H9 (cell line): Measurements from ENCODE around the gene NQO1. TPM values are rescaled to one million over a fixed set of nuclear protein-coding genes. Genes with fewer than 3 reads are reported as not detected.

ENCODE experiments used
- DNase-seq: peaks from one replicate; pipeline ENCODE4 v3.0.0-alpha.2; 2017
- H2AFZ ChIP-seq: one replicate; pipeline ENCODE4 v1.6.1; 2013; ENCODE audit warnings: mild to moderate bottlenecking, low read length, control low read depth, moderate library complexity
- H2AK5ac ChIP-seq: 2 replicates; pipeline ENCODE4 v1.6.1; 2013; ENCODE audit warnings: low read length, control low read depth, mixed read lengths; ENCODE audit not compliant: insufficient read length
- H2BK120ac ChIP-seq: one replicate; pipeline ENCODE4 v1.6.1; 2013; ENCODE audit warnings: low read depth, mild to moderate bottlenecking, low read length, control low read depth, inconsistent platforms; ENCODE audit not compliant: poor library complexity, severe bottlenecking
- H2BK12ac ChIP-seq: 2 replicates; pipeline ENCODE4 v1.6.1; 2013; ENCODE audit warnings: low read length, control low read depth, mixed read lengths, low read depth; ENCODE audit not compliant: insufficient read length
- H2BK15ac ChIP-seq: 2 replicates; pipeline ENCODE4 v1.6.1; 2013; ENCODE audit warnings: low read depth, low read length, control low read depth
- H2BK20ac ChIP-seq: one replicate; pipeline ENCODE4 v1.6.1; 2013; ENCODE audit warnings: low read depth, mild to moderate bottlenecking, low read length, control low read depth, inconsistent platforms; ENCODE audit not compliant: poor library complexity, severe bottlenecking
- H2BK5ac ChIP-seq: 2 replicates; pipeline ENCODE4 v1.6.1; 2013; ENCODE audit warnings: low read length, control low read depth, mixed read lengths; ENCODE audit not compliant: insufficient read length
- H3K14ac ChIP-seq: 2 replicates; pipeline ENCODE4 v1.6.1; 2013; ENCODE audit warnings: low read length, control low read depth; ENCODE audit not compliant: insufficient read depth
- H3K18ac ChIP-seq: 2 replicates; pipeline ENCODE4 v1.6.1; 2013; ENCODE audit warnings: low read depth, mild to moderate bottlenecking, mixed read lengths, low read length, control low read depth; ENCODE audit not compliant: insufficient read length
- H3K23ac ChIP-seq: 2 replicates; pipeline ENCODE4 v1.6.1; 2013; ENCODE audit warnings: low read length, control low read depth, mixed read lengths, low read depth; ENCODE audit not compliant: insufficient read length
- H3K23me2 ChIP-seq: 2 replicates; pipeline ENCODE4 v1.6.1; 2013; ENCODE audit warnings: low read depth, mild to moderate bottlenecking, mixed read lengths, low read length, control low read depth; ENCODE audit not compliant: insufficient read length, poor library complexity, severe bottlenecking
- H3K27ac ChIP-seq: 2 replicates; pipeline ENCODE4 v1.5.1; 2013; ENCODE audit warnings: low read length, control low read depth, mixed read lengths, low read depth; ENCODE audit not compliant: insufficient read length
- H3K27me3 ChIP-seq: 2 replicates; pipeline ENCODE4 v1.6.1; 2013; ENCODE audit warnings: low read length, control low read depth, inconsistent platforms; ENCODE audit not compliant: insufficient read depth
- H3K4ac ChIP-seq: 2 replicates; pipeline ENCODE4 v1.6.1; 2013; ENCODE audit warnings: low read depth, mild to moderate bottlenecking, control low read depth, inconsistent platforms, low read length, moderate library complexity
- H3K4me1 ChIP-seq: 2 replicates; pipeline ENCODE4 v1.6.1; 2013; ENCODE audit warnings: low read length, control low read depth, inconsistent platforms; ENCODE audit not compliant: insufficient read depth
- H3K4me2 ChIP-seq: 2 replicates; pipeline ENCODE4 v1.6.1; 2013; ENCODE audit warnings: low read length, control low read depth, mixed read lengths; ENCODE audit not compliant: insufficient read length, insufficient read depth
- H3K56ac ChIP-seq: 2 replicates; pipeline ENCODE4 v1.6.1; 2013; ENCODE audit warnings: low read depth, mild to moderate bottlenecking, mixed read lengths, low read length, control low read depth; ENCODE audit not compliant: insufficient read length
- H3K79me1 ChIP-seq: 2 replicates; pipeline ENCODE4 v1.6.1; 2013; ENCODE audit warnings: low read depth, mild to moderate bottlenecking, moderate library complexity, low read length, control low read depth, inconsistent platforms; ENCODE audit not compliant: insufficient read depth, poor library complexity, severe bottlenecking
- H3K79me2 ChIP-seq: 2 replicates; pipeline ENCODE4 v1.6.1; 2013; ENCODE audit warnings: low read length, control low read depth, inconsistent platforms; ENCODE audit not compliant: insufficient read depth
- H3K9ac ChIP-seq: 2 replicates; pipeline ENCODE4 v1.6.1; 2013; ENCODE audit warnings: low read length, control low read depth, mixed read lengths; ENCODE audit not compliant: insufficient read length; ENCODE audit errors: extremely low read depth
- H3K9me3 ChIP-seq: one replicate; pipeline ENCODE4 v1.6.1; 2013; ENCODE audit warnings: low read depth, low read length, inconsistent platforms; ENCODE audit not compliant: control insufficient read depth
- H3T11ph ChIP-seq: one replicate; pipeline ENCODE4 v1.6.1; 2013; ENCODE audit warnings: mild to moderate bottlenecking, low read length, control low read depth, inconsistent platforms
- H4K20me1 ChIP-seq: one replicate; pipeline ENCODE4 v1.6.1; 2013; ENCODE audit not compliant: control insufficient read depth, insufficient read length, insufficient read depth
- H4K5ac ChIP-seq: 2 replicates; pipeline ENCODE4 v1.6.1; 2013; ENCODE audit warnings: low read depth, mild to moderate bottlenecking, mixed read lengths, low read length, control low read depth; ENCODE audit not compliant: insufficient read length
- H4K8ac ChIP-seq: replicated peaks from 2 replicates; pipeline ENCODE4 v1.6.1; 2013; ENCODE audit warnings: low read length, control low read depth, mixed read lengths, low read depth; ENCODE audit not compliant: insufficient read length
- H4K91ac ChIP-seq: 2 replicates; pipeline ENCODE4 v1.6.1; 2013; ENCODE audit warnings: low read depth, mild to moderate bottlenecking, moderate library complexity, mixed read lengths, low read length, control low read depth; ENCODE audit not compliant: insufficient read length
- H3K27ac Mint-ChIP-seq, 3 experiments: 2 replicates in 2 of 3; 3 replicates in 1 of 3; pipeline ENCODE4 v1.8.0; 2020 to 2021; ENCODE audit warnings: mixed read lengths in 3 of 3, mild to moderate bottlenecking in 1 of 3, moderate library complexity in 1 of 3
- H3K27me3 Mint-ChIP-seq: 2 replicates; pipeline ENCODE4 v1.8.0; 2021; ENCODE audit warnings: low read depth, mild to moderate bottlenecking, moderate library complexity, mixed read lengths
- H3K36me3 Mint-ChIP-seq, 3 experiments: 2 replicates in 2 of 3; 3 replicates in 1 of 3; pipeline ENCODE4 v1.8.0; 2020 to 2021; ENCODE audit warnings: low read depth in 3 of 3, mixed read lengths in 3 of 3; ENCODE audit not compliant: insufficient read depth in 1 of 3
- H3K4me1 Mint-ChIP-seq, 2 experiments: 2 replicates each; pipeline ENCODE4 v1.8.0; 2020; ENCODE audit warnings: mixed read lengths in 2 of 2
- H3K4me3 Mint-ChIP-seq, 2 experiments: 2 replicates in 1 of 2; 3 replicates in 1 of 2; pipeline ENCODE4 v1.8.0; 2020 to 2021; ENCODE audit warnings: mild to moderate bottlenecking in 2 of 2, mixed read lengths in 2 of 2, moderate library complexity in 1 of 2
- H3K9me3 Mint-ChIP-seq, 2 experiments: 2 replicates in 1 of 2; 3 replicates in 1 of 2; pipeline ENCODE4 v1.8.0; 2020; ENCODE audit warnings: mild to moderate bottlenecking in 2 of 2, mixed read lengths in 2 of 2, moderate library complexity in 1 of 2
- CTCF ChIP-seq: fragments of 200-600 bp; sonication (generic); conservative IDR thresholded peaks from 3 replicates; pipeline ENCODE4 v1.8.0; 2021; ENCODE audit warnings: antibody characterized with exemption, mild to moderate bottlenecking
- WGBS: extraction: QIAGEN DNeasy Blood & Tissue Kit; methylation state at CpG from one replicate; pipeline ENCODE4 v1.1.7; 2013; ENCODE audit warnings: missing lambda C conversion rate, low lambda C conversion rate, mixed read lengths; ENCODE audit not compliant: insufficient read length; ENCODE audit errors: extremely low coverage; 5-methylcytosine and 5-hydroxymethylcytosine counted together
- total RNA-seq: library from RNA; stranded (reverse); gene quantifications from 2 replicates; pipeline ENCODE4 v1.2.1, GENCODE V29; 2021

The NQO1 gene
- total RNA-seq, 1 experiment from 2014 or later: 64.6 TPM

DNA sequence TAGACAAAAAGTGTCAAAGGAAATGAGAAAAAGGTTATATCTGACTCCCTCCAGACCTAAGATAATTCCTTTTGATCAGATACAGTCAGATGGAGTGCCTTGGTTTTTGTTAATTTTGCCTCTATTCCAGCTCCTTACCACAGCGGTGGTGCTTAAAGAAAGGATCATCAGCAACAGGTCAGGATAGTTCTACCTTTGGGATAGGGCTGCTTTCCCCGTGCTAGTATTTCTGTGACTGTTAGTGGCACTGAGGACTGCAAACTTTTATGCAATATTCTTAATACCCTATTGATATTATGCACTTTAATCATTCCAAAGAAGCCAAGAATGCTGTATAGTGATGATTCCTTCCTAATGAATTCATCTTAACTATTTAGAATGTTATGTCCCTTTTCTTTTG, 24.5 kb downstream of the NQO1 start:
- Histone ChIP-seq H3K4ac (no peak overlapping the region), H2BK12ac (no peak overlapping the region), H3K4me2 (no peak overlapping the region), H4K91ac (no peak overlapping the region), H3K4me1 (no peaks in the 10 kb centered on the region), H3K23me2 (no peaks in the 10 kb centered on the region), H3T11ph (no peak overlapping the region), H2BK20ac (no peak overlapping the region), H3K27me3 (no peaks in the 10 kb centered on the region), H3K79me1 (no peaks in the 10 kb centered on the region), H3K27ac (no peak overlapping the region), H4K5ac (no peak overlapping the region), H4K20me1 (no peaks in the 10 kb centered on the region), H3K79me2 (no peaks in the 10 kb centered on the region), H2AFZ (no peak overlapping the region), H3K14ac (no peak overlapping the region), H3K18ac (no peak overlapping the region), H2BK120ac (no peak overlapping the region), H2BK5ac (no peak overlapping the region), H2AK5ac (no peak overlapping the region), H4K8ac (no peak overlapping the region), H2BK15ac (no peak overlapping the region), H3K23ac (no peak overlapping the region), H3K9ac (no peak overlapping the region), H3K56ac (no peak overlapping the region), H3K9me3 (no peaks in the 10 kb centered on the region)
- no peak for DNase-seq
- no CpG with 5 or more reads among the region's 2 CpGs for WGBS
- Mint-ChIP-seq H3K4me1 (peaks cover 4% of the 10 kb centered on the region in 2 experiments), H3K27ac (peak overlapping the region in 1 of 3 experiments; percentile 34; a peak in 1 of 7 replicates), H3K36me3 (no peaks in the 10 kb centered on the region; a peak in 1 of 7 replicates), H3K9me3 (no peaks in the 10 kb centered on the region), H3K27me3 (no peaks in the 10 kb centered on the region), H3K4me3 (no peak overlapping the region)
- no peak for TF ChIP-seq CTCF
